ENCODE measurements around the gene RTP4. TPM values are rescaled to one million over a fixed set of nuclear protein-coding genes. Genes with fewer than 3 reads are reported as not detected.

RTP4 gene
- total RNA-seq, 4 donors from 2014 or later: 0.42 to 1.3 TPM; not detected in 2

- Histone ChIP-seq H3K27me3 (no peaks in the 10 kb centered on the region), H3K36me3 (no peaks in the 10 kb centered on the region), H3K4me1 (no peaks in the 10 kb centered on the region), H3K9me3 (no peaks in the 10 kb centered on the region), H3K27ac (no peak overlapping the region), H3K4me3 (no peak overlapping the region)
- TF ChIP-seq POLR2AphosphoS5 (IDR thresholded peaks at IDR 0.05) (no peak), EP300 (IDR thresholded peaks at IDR 0.05) (no peak), POLR2A (IDR thresholded peaks at IDR 0.05) (no peak), CTCF (IDR thresholded peaks at IDR 0.05) (no peak)
- DNase-seq (ENCODE audit: low spot score in 2 of 2): no peak
- 56% methylated on average over 13 of the region's 13 CpGs for WGBS
These were observed 15.3 kb upstream of the RTP4 start for GRCh38 chr3:187352581-187353575.

- Histone ChIP-seq H3K9me3 (no peaks in the 10 kb centered on the region), H3K27ac (no peak overlapping the region), H3K4me3 (no peak overlapping the region), H3K27me3 (no peaks in the 10 kb centered on the region), H3K4me1 (no peaks in the 10 kb centered on the region), H3K36me3 (no peaks in the 10 kb centered on the region)
- WGBS: 92% methylated on average over 1 of the region's 1 CpG
- no peak for TF ChIP-seq POLR2A (IDR thresholded peaks at IDR 0.05)
- no peak for TF ChIP-seq CTCF (IDR thresholded peaks at IDR 0.05)
- no peak for TF ChIP-seq POLR2AphosphoS5 (IDR thresholded peaks at IDR 0.05)
- TF ChIP-seq EP300 (IDR thresholded peaks at IDR 0.05): no peak
- DNase-seq (ENCODE audit: low spot score in 2 of 2): no peak
These were observed 10.1 kb upstream of the RTP4 start for GRCh38 chr3:187358068-187358467.

- H3K27me3 ChIP-seq: no peaks in the 10 kb centered on the region
- WGBS: 56% methylated on average over 7 of the region's 7 CpGs
These were observed 8.2 kb upstream of the RTP4 start for GRCh38 chr3:187359798-187360486.

GRCh38 chr3:187360596-187360995, 7.6 kb upstream of the RTP4 start:
- Histone ChIP-seq H3K9me3 (no peaks in the 10 kb centered on the region), H3K27me3 (no peaks in the 10 kb centered on the region), H3K27ac (no peak overlapping the region), H3K36me3 (no peaks in the 10 kb centered on the region), H3K4me1 (no peaks in the 10 kb centered on the region), H3K4me3 (no peak overlapping the region)
- WGBS: 37% methylated on average over 3 of the region's 3 CpGs
- DNase-seq (ENCODE audit: low spot score in 2 of 2): no peak
- TF ChIP-seq POLR2A (IDR thresholded peaks at IDR 0.05) (no peak), POLR2AphosphoS5 (IDR thresholded peaks at IDR 0.05) (no peak), CTCF (IDR thresholded peaks at IDR 0.05) (no peak), EP300 (IDR thresholded peaks at IDR 0.05) (no peak)

More at GRCh38 chr3:187359798-187360486, 8.2 kb upstream of the RTP4 start:
- DNase-seq (ENCODE audit: low spot score in 2 of 2): no peak
- Histone ChIP-seq H3K4me1 (no peaks in the 10 kb centered on the region), H3K9me3 (no peaks in the 10 kb centered on the region), H3K36me3 (no peaks in the 10 kb centered on the region), H3K4me3 (no peak overlapping the region), H3K27ac (no peak overlapping the region)
- TF ChIP-seq POLR2AphosphoS5 (IDR thresholded peaks at IDR 0.05) (no peak), POLR2A (IDR thresholded peaks at IDR 0.05) (no peak), EP300 (IDR thresholded peaks at IDR 0.05) (no peak), CTCF (IDR thresholded peaks at IDR 0.05) (no peak)

GRCh38 chr3:187361835-187362234, 6.3 kb upstream of the RTP4 start:
- H3K27ac ChIP-seq: no peak overlapping the region
- H3K4me1 ChIP-seq: no peaks in the 10 kb centered on the region
- TF ChIP-seq CTCF (IDR thresholded peaks at IDR 0.05): no peak
- TF ChIP-seq POLR2A (IDR thresholded peaks at IDR 0.05): no peak
- TF ChIP-seq EP300 (IDR thresholded peaks at IDR 0.05): no peak
- no peak for TF ChIP-seq POLR2AphosphoS5 (IDR thresholded peaks at IDR 0.05)
- 43% methylated on average over 2 of the region's 2 CpGs for WGBS
- no peaks in the 10 kb centered on the region for H3K9me3 ChIP-seq
- no peak for DNase-seq (ENCODE audit: low spot score in 2 of 2)
- H3K4me3 ChIP-seq: no peak overlapping the region
- no peaks in the 10 kb centered on the region for H3K36me3 ChIP-seq
- no peaks in the 10 kb centered on the region for H3K27me3 ChIP-seq

Measured in suprapubic skin (tissue), 4 donors.